HG03558 (cell line): ENCODE data around the gene PTPRT.

ENCODE experiments used
- ATAC-seq: cut with Tn5 transposase; IDR thresholded peaks from one replicate; pipeline ENCODE4 v1.9.1; 2021; ENCODE audit warnings: moderate number of reproducible peaks; ENCODE audit not compliant: unreplicated experiment; ENCODE audit errors: extremely low read depth

PTPRT gene

DNA sequence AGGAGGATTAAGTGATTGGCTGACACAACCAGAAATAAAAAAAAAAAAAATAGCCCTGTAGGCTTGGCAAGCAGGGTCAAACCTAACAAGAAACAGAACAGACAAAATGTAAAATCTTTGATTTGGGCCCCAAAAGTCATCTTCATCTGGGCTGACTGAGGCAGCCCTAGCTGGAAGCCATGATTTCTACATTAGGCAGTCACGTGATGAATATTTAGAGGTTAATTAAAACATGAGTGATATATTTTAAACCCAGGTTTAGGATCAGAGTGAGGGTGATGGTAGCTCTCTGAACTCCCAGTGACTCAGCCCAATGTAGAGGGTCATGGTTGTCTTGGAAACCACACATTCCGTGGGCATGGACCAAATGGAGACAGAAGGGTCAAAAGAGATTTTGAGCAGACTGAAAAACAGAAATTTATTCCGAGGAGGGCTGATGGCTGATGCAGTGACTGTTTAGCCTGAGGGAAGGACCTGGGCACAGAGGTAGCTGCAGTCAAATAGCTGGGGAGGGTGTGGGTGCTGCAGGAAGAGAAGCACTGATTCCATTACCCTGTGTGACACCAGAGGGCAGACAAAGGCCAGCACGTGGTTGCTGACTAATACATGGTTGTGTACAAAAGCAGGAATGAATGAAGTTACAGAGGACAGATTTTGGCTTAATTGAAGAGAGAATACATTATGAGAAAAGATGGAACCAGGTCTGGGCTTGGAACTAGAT is 998.4 kb downstream of the PTPRT start:
- ATAC-seq: no peak

DNA sequence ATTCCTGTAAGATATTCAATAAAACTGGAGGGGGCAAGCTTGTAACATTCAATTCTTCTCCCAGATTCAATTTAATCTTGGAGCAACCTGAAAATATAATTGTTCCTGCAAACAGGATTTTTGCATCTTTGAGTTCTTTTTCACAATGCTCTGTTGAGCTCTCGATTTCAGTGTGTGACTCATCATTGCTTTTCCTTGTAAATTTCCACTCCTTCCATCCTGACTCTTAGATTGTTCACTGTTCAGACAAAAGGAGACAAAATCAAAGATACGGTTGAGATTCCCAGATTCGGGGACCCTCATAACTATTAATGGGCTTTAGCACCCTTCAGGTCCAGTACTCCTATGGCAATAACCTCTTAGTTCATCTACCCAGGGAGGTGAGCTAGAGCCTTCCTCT is 999.6 kb downstream of the PTPRT start:
- ATAC-seq: no peak

DNA sequence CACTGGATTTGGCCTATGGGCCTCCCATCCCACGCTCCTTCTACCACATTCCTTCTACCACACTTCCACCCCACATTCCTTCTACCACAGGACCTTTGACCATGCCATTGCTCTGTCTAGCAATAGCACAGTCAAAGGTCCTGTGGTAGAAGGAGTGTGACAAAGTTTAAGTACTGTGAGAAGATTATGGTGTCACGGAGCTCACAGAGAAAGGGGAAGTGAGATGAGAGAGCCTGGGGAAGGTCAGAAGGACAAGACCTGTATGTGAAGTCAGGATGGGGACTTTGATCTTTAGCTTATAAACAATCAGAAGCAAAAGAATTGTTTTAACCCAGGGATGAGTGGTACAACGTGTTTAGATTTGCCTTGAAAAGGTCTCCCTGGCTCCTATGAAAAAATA is 1003.4 kb downstream of the PTPRT start:
- no peak for ATAC-seq

DNA sequence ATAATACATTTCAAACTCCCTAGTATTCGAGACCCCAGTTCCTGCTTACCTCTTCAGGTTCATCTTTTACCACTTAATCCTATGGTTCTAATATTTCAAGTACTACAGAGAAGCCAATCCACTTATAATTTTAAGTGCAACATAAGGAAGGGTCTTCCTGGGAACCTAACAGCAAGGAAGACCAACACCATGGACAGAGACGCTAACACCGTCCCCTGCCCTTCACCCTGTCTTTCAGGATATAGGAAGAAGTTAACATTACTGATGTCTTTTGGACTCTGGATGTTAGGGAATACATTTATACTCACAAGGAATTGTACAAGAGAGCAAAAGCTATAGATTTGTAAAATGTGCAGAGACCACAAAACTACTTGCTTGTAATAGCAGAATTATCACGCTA is 1006.6 kb downstream of the PTPRT start:
- no peak for ATAC-seq

DNA sequence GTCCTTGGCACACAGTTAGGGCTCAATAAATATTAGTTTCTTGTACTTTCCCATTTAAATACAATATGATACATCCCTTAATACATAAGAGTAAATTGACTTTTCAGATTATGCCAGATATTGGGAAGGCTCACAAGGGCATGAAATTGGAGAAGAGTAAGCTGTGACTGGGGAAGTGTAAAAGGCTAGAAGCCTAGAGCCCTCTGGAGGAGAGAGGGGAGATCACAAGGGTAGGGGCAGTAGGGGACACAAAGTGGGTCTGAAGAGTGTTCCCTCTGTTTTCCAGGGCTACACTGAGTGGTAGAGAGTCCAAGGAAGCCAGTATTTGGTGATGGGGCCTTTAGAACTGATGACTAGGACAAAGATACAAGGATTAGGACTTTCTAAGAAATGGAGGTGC is 1008.6 kb downstream of the PTPRT start:
- no peak for ATAC-seq

DNA sequence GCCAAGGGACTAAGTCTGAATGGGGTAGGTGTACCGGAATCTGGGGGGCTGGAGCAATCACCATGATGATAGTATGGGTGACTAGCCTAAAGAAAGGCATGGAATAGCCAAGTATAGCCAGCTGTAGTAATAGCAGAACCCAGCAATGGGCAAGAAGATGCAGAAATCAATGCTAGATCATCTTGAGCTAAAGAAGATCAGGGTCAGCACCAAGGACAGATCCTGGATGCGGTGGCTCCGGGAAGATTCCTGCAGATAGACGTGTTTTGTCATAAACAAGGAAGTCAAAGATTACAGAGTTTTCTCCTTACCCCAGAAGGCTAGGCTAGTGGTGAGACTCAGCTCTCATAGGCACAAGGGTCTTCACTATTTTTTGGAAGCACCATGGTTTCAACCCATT is 1009.9 kb downstream of the PTPRT start:
- no peak for ATAC-seq

DNA sequence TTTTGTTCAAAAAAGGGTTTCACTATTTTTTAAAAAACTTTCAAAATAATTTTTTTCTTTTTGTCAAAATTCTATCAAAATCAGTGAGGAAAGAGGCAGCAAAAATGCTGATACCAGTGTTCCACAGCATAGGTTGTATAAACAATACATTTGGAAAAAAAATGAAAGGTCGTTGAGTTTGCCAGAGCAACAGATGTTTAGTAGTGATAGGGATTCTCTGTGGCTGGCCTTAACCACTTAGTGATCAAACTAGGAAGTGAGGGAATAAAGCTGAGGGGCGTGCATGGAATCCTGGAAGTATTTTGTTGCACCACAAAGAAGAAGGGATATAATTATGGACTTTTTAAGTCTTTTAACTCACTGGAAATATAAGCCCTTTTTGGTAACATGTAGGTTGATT is 1016.3 kb downstream of the PTPRT start:
- ATAC-seq: no peak

DNA sequence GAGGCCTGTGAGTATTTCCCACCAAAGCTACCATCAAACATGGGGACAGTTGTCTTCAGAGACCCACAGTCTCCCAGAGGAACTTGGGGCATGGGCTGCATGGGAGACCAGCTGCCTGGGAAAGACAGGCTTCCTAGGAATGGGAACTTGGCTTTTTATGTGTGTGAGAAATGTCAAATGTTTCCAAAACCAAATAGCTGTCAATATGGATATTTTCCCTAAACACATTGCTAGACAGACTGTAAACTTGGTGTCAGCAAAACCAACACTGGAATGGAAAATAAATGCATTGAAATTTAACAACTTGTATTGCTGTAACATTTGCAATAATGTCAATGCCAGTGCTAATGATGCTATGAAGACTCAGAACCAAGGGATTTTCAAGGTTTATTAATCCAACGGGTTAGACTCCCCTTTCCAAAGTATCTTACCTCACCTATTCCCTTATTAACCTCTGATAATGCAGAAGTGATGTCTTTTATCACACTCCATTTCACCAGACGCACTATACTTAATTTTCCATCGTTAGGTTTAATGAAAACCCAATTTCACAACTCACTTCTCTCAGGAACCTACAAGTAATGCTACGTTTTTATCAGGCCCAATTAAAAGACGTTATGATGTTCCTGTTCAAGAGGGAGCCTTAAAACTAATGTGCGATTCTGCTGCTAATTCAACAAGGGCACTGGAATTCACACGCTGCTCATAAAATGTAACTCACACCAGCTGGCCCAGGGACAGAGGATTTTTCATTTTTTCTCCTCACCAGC is 1025.4 kb downstream of the PTPRT start:
- ATAC-seq: no peak

DNA sequence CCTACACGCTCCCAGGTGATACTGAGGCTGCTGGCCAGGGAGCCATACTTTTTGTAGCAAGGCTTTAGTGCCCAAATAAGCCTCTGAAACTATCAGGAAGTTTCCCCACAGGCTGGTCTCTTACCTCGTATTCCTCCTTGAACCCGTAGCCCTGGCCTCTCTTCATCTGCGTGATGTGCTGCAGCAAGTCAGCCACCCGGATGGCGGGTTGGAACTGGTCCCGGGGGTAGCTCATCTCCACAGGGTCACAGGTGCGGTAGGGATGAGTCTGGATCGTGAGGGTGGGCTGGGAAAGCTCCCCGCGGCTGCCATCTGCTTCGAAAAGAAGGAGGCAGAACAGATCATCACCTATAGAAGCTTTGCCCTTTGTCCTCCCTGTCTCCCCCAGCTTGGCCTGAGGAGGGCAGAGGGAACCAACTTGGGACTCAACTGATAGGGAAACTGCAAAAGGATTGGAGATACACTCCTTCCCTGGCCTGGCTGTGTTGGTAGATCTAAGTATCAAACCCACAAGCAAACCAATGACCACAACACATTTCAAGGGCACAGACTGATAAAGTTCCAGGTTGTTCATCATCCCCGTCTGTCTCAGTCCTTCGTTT is 1028.4 kb downstream of the PTPRT start:
- no peak for ATAC-seq

DNA sequence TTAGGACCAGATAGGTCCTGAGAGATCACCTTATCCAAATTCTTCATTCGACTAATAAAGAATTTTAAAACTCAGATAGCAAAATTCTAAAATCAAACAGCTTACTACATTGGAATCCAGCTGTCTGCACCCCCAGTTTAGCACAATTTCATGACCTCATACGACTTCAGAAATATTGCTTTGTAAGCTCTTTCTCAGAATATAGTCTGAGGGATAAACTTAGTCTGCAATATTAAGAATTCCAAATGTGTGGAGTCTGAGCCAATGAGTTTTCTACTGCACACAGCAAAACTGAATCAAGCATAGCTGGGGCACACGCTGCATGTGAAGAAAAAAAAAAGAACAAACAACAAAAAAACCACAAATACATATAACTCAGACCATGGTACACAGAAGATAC is 1029.9 kb downstream of the PTPRT start:
- ATAC-seq: no peak

DNA sequence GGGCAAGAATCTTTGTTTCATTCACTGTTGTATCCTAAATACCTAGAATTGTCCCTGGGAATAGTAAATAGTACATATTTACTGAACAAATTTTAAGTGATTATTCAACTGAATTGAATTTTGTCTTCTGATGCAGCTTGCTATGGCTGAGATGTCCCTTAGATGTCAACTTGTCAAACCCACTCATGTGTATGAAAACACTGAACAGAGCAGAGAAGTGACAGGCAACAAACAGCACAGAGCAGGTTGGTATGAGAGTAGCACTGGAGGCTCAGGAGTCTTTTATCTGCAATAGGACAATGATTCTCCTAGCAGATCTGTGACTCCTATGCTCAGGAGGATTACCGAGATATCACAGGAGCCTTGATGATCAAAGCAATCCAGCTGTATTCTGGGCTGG is 1031.4 kb downstream of the PTPRT start:
- no peak for ATAC-seq

DNA sequence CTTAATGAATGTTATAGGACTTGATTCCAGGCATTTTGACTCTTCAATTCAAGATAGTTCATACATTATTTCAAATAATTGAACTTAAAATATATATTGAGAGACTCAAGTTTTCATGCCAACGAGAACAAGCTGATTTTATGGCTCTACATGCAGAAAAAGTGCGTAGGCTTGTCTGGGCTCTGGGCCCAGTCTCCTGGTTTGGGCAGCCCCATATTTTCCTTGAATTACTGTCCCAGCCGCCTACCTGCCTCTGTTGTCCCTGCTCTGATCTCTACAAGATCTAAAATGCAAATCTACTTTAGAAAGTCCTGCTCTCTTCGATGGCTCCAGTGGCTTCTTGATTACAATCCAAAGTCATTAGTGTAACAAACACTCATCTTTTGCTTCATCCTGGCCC is 1034.1 kb downstream of the PTPRT start:
- no peak for ATAC-seq

DNA sequence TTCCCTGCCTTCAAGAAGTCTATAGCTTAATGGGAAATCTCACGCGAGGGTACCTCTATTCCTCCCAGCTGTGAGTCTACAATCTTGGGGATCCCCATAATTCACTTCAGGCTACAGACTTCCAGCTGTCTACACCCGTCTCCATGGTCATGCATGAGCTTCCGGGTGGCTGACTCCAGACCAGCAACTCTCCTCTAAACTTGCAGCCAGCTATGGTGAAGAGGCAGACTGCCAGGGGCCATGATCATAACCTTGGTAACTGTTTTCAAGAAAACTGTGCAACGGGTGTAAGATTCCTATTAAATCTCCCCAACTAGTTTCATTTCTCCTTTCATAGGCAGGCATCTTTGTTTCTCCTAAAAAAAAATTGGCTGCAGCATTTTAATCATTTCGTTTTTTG is 1037.1 kb downstream of the PTPRT start:
- ATAC-seq: no peak

DNA sequence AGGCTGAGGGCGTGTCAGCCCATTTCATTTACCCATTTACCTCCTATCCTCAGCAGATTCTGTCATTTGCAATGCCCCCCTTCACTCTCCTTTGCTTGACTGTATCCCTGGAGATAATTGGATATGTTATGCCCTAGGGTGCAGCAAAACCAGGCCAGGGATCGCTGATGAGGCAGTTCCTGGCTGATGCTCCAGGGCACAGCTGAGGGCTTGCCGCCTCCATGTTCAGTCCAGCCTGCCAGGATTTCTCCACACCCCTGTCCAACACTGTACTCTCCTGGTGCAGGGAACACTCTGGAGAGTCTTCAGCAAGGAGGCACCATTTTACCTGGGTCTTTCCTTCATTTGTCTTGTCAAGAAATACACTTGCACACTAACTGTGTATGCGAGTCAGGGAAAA is 1039.5 kb downstream of the PTPRT start:
- no peak for ATAC-seq

DNA sequence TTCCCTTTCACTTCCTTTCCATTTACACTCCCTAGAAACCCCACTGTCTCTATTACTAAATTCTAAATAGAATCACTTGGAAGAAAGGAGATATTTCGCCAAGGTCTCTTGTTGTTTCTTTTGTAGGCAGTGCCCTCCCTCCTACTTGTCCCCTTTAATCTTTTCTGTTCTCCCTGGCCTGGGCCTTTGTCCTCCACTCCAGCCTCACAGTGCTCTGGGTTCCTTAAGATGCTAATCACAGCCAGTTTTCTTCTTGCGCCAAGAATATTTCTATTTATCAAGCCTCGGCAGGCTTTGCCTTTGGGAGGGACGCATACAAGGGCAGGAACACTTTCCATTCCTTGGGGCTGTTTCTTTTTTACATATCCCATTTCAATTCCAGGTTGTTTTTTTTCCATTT is 1051.0 kb downstream of the PTPRT start:
- ATAC-seq: no peak

DNA sequence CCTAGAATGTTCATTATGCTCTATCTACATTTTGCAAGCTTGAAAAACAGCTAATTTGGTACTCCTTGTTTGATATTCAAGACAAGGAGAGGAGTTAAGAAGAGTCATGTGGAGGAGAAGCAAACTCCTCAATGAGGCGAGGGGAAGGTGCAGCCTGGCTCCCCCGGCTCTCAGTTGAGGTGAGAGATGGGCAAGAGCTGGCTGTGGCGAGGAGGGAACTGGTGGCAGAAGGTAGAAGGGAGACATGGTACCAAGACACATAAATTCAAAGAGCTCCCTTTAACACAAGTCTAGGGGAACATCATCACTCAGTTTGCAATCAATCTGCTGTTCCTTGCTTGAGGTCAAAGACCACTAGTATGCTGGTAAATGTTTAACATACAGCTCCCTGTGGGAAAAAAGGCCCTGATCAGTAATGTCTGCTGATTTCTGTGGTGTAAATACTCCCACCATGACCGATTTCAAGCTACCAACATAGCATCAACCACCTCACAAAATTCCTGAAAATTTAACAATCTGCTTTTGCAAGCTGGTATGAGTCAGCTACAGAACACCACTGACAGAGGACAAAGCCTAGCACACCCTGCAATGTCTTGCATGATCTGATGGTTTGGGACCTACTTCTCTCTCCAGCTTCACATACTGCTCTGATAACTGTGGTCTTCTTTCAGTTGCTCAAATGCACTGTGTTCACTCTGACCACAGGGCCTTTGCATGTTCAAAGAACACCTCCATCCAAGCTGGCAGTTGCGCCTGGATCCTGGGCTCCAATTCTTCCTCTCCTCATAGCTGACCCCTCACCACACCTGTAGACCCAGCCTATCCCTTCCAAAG is 1055.2 kb downstream of the PTPRT start:
- ATAC-seq: no peak

DNA sequence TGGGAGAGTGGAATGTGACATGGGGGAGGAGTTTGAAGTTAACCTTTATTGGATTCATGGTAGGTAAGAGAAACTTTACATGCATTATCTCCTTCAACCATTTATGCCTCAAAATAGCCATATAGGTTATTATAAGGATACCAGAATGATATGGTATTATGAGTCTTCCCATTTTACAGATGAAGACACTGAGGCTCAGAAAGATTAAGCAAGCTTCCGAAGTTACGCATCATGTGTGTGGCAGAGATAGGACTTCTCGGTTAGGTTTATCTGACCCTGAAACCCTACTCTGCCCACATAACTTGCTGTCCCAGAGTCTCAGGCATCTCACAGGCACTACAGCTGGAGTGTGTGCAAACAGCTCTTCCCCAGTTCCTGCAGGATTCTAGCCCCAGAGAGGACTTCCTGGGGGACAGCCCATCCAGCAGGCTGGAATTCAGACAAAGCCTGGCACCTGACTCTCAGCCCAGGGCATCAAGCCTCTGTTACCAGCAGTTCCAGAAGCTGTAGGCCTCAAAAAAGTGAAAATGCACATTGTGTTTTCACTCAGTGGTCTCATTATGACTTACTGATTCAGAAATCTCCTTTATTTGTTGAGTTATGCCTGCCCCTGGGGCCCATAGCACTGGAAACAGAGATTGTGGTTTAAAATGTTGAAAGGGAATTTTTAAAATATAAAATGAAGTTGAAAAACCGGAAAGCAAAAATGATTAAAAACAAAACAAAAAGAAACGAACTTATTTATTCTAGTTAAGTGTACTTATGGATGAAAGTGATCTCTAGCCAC is 1058.7 kb downstream of the PTPRT start:
- no peak for ATAC-seq

DNA sequence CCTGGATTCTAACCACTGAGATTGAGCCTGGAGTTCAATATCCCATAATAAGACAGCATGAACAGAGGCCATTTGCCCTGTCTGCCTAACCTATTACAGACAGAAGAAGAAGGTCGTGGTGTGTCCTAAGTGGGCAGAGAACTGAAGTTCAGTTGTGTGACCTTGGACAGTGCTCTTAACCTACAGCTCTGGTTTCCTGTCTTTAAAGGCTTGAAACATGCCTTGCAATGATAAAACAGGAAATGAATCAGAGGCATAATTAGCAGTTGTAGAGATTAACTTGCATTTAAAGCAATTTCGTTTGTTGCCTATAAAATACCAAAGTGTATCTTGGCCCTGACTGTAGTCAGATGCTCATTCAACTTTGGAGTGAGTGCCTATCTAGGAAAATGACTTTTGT is 1064.3 kb downstream of the PTPRT start:
- no peak for ATAC-seq

DNA sequence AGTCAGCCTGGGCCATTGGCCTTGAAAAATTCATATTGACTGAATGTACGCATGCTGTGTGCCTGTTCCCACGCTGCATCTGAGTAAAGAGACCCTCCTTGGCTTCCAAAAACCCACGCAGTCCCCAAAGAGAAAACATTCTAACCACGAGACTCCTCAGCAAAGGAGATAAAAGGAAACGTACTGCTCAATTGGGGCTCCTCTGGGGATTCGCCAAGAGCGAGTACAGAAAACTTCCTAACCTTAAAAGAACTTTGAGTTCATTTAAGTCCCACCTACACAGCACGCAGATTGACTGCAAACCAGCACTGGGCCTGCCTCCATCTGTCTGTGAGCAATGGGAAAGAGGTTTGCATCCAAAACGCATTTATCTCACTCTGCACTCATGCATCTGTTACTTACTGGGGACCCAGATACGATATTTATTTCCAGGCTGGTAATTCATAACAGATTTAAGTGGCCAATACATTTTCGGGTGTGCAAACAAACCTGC is 1065.7 kb downstream of the PTPRT start:
- no peak for ATAC-seq
